Activated CD4-positive, alpha-beta memory T cell treated with anti-CD3 and anti-CD28 coated beads for 36 hours (primary cell): Measurements from ENCODE around the gene DPEP1. TPM values are rescaled to one million over a fixed set of nuclear protein-coding genes. Genes with fewer than 3 reads are reported as not detected.
"Not testable (repeated sequence)": the region's sequence is repeated elsewhere in the genome, so short reads cannot be mapped to it uniquely, and the experiment has no call there.

Source experiments
- CTCF ChIA-PET: fragments of 350-600 bp; sonication (Branson Sonifier 250); formaldehyde crosslinking; loops from one replicate; lab custom pipeline; 2021; ENCODE audit warnings: antibody characterized with exemption, inconsistent platforms; lab: Charles Lee
- POLR2A ChIA-PET: fragments of 350-600 bp; sonication (Branson Sonifier 250); formaldehyde crosslinking; loops from one replicate; lab custom pipeline; 2021; ENCODE audit warnings: antibody characterized with exemption; lab: Charles Lee
- DNase-seq: peaks from one replicate; pipeline ENCODE4 v3.0.0-alpha.2; 2020
- H3K27ac Mint-ChIP-seq: one replicate; pipeline ENCODE4 v1.8.0; 2021; ENCODE audit warnings: mixed read lengths
- H3K27me3 Mint-ChIP-seq: one replicate; pipeline ENCODE4 v1.8.0; 2021; ENCODE audit warnings: mixed read lengths
- H3K36me3 Mint-ChIP-seq: one replicate; pipeline ENCODE4 v1.8.0; 2021; ENCODE audit warnings: mixed read lengths
- H3K4me1 Mint-ChIP-seq: one replicate; pipeline ENCODE4 v1.8.0; 2021; ENCODE audit warnings: low read depth, mixed read lengths
- H3K4me3 Mint-ChIP-seq: one replicate; pipeline ENCODE4 v1.8.0; 2021; ENCODE audit warnings: mild to moderate bottlenecking, mixed read lengths
- H3K9me3 Mint-ChIP-seq: one replicate; pipeline ENCODE4 v1.8.0; 2021; ENCODE audit warnings: mixed read lengths
- intact Hi-C: fragments of 100-400 bp; cut with micrococcal nuclease; formaldehyde crosslinking; loops from one replicate; pipeline ENCODE4 v1.15.1; 2023
- total RNA-seq, 2 experiments: library from RNA; stranded (reverse); gene quantifications; one replicate each; pipeline ENCODE4 v1.2.3, GENCODE V29; 2021

The DPEP1 gene
- total RNA-seq, 2 experiments from 2014 or later: not detected

DNA sequence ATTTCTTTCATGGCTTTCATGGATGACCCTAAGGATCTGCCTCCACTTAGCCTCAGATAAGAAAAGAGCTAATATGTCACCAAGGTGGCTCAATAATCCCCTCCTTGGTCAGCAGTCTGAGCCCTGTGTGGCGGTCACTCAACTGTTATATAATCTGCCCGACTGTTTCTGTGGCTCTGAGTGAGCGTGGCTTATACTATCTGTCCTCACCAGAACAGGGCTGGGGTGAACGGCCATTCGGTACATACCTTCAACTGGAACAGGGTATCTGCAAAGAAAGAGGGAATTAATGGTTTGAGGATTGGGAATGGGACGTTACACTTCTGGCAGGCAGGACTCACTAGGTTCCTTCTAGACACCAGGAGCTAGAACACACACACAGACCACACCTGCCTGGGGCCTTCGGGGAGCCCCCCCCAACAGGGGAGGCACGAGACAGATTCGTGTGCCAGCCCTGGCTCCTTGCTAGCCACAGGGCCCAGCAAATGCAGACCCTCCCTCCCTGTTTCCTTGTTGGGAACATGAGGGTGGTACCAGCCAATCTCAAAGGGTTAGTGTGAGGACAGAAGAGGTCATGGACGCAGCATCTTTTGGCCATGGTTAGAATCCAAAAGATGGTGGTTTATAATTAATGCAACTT, 40.3 kb downstream of the DPEP1 start:
- Mint-ChIP-seq H3K9me3 (no peaks in the 10 kb centered on the region), H3K4me3 (no peak overlapping the region), H3K4me1 (peaks cover 26% of the 10 kb centered on the region), H3K36me3 (peaks cover 10% of the 10 kb centered on the region), H3K27me3 (no peaks in the 10 kb centered on the region), H3K27ac (no peak overlapping the region)
- no peak for DNase-seq
- CTCF ChIA-PET: interaction anchor here (2.1 kb wide), 1 partner anchor 46 kb away, joined by 5 read pairs; no protein-coding TSS in a partner anchor
- POLR2A ChIA-PET: no interaction called here
- intact Hi-C loops: no loop called here

DNA sequence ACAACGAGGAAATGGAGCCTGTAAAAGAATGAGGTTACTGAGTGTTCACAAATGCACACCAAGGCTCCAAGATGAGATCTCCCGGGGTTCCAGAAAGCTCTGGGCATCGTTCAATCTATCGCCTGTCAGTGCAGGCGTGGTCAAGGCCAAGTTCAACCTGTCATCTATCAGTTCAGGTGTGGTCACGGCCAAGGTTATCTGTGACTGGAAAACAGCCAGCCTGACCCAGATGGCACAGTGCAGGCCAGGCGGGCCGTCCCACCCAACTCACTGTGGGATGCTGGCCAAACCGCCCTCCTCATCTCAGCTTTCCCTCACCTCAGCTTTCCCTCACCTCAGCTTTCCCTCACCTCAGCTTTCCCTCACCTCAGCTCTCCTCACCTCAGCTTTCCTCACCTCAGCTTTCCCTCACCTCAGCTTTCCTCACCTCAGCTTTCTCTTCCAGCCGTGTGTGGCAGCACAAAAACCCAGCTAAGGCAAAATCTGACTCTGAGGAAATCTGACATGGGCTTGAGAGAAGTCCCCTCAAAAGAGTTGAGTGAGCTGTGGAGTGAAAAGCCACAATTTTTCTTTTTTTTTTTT, 41.7 kb downstream of the DPEP1 start:
- intact Hi-C loops: loop anchor here (5.0 kb wide), 1 partner anchor 93 kb away; the partner anchor contains the start of gene RPL13
- peaks cover 6% of the 10 kb centered on the region for H3K36me3 Mint-ChIP-seq

GRCh38 chr16:89656435-89657121, 43.1 kb downstream of the DPEP1 start:
- intact Hi-C loops: loop anchor here (5.0 kb wide), 1 partner anchor 94 kb away; the partner anchor contains the start of gene RPL13
- POLR2A ChIA-PET: no interaction called here
- H3K9me3 Mint-ChIP-seq: no peaks in the 10 kb centered on the region
- peak overlapping the region; percentile 76 for H3K27ac Mint-ChIP-seq
- no peaks in the 10 kb centered on the region for H3K27me3 Mint-ChIP-seq
- peak overlapping the region; percentile 89 for H3K4me3 Mint-ChIP-seq
- CTCF ChIA-PET: interaction anchor here (0.6 to 1.3 kb wide), 2 partner anchors 15 to 49 kb away, joined by 3 to 8 read pairs; no protein-coding TSS in a partner anchor
- peaks cover 35% of the 10 kb centered on the region for H3K4me1 Mint-ChIP-seq
- peaks cover 19% of the 10 kb centered on the region for H3K36me3 Mint-ChIP-seq
- no peak for DNase-seq

More for the DNA sequence above, 41.7 kb downstream of the DPEP1 start:
- peaks cover 35% of the 10 kb centered on the region for H3K4me1 Mint-ChIP-seq
- CTCF ChIA-PET: interaction anchor here (0.7 to 2.1 kb wide), 3 partner anchors 14 to 45 kb away, joined by 3 to 5 read pairs (median 3); no protein-coding TSS in a partner anchor
- no peaks in the 10 kb centered on the region for H3K9me3 Mint-ChIP-seq
- no peak for DNase-seq
- H3K27me3 Mint-ChIP-seq: no peaks in the 10 kb centered on the region
- H3K4me3 Mint-ChIP-seq: no peak overlapping the region
- H3K27ac Mint-ChIP-seq: no peak overlapping the region
- POLR2A ChIA-PET: interaction anchor here (0.7 kb wide), 1 partner anchor 48 kb away, joined by 5 read pairs; no protein-coding TSS in a partner anchor

- ChIA-PET CTCF (interaction anchor here (1.0 to 1.3 kb wide), 4 partner anchors 11 to 42 kb away, joined by 3 to 8 read pairs (median 5); no protein-coding TSS in a partner anchor), POLR2A (interaction anchor here (0.6 to 1.1 kb wide), 3 partner anchors 34 to 149 kb away, joined by 3 to 5 read pairs (median 3); partner anchors contain the start of gene SPG7)
- H3K27me3 Mint-ChIP-seq: no peaks in the 10 kb centered on the region
- peak within 1 kb of the TSS; percentile 89 for H3K4me3 Mint-ChIP-seq
- peak; percentile 94 for DNase-seq
- peaks cover 35% of the 10 kb centered on the region for H3K4me1 Mint-ChIP-seq
- intact Hi-C loops: loop anchor here (1.0 to 5.0 kb wide), 2 partner anchors 29 to 95 kb away; partner anchors contain the start of genes CDK10 and RPL13
- H3K27ac Mint-ChIP-seq: peak within 1 kb of the TSS; percentile 76
- H3K9me3 Mint-ChIP-seq: no peaks in the 10 kb centered on the region
- peaks cover 21% of the 10 kb centered on the region for H3K36me3 Mint-ChIP-seq
Observed at GRCh38 chr16:89657442-89658220, 44.2 kb downstream of the DPEP1 start, which contains the start of the genes CHMP1A and SPATA33. TSS of gene CHMP1A (minus strand) at chr16:89657708. CDS start at chr16:89657588, 120 bp downstream. TSS of gene SPATA33 (plus strand) at chr16:89657836. CDS start at chr16:89657912, 76 bp downstream.

GRCh38 chr16:89658221-89658879, 44.9 kb downstream of the DPEP1 start:
- Mint-ChIP-seq H3K27ac (peak overlapping the region; percentile 65), H3K4me1 (peaks cover 35% of the 10 kb centered on the region), H3K4me3 (peak overlapping the region; percentile 89), H3K9me3 (no peaks in the 10 kb centered on the region), H3K27me3 (no peaks in the 10 kb centered on the region), H3K36me3 (peaks cover 24% of the 10 kb centered on the region)
- intact Hi-C loops: loop anchor here (1.0 to 5.0 kb wide), 2 partner anchors 28 to 96 kb away; partner anchors contain the start of genes CDK10 and RPL13
- peak; percentile 33 for DNase-seq
- ChIA-PET CTCF (interaction anchor here (1.0 to 1.3 kb wide), 3 partner anchors 10 to 42 kb away, joined by 3 to 5 read pairs (median 5); no protein-coding TSS in a partner anchor), POLR2A (interaction anchor here (0.6 to 1.1 kb wide), 3 partner anchors 33 to 150 kb away, joined by 3 to 5 read pairs (median 3); partner anchors contain the start of gene SPG7)

DNA sequence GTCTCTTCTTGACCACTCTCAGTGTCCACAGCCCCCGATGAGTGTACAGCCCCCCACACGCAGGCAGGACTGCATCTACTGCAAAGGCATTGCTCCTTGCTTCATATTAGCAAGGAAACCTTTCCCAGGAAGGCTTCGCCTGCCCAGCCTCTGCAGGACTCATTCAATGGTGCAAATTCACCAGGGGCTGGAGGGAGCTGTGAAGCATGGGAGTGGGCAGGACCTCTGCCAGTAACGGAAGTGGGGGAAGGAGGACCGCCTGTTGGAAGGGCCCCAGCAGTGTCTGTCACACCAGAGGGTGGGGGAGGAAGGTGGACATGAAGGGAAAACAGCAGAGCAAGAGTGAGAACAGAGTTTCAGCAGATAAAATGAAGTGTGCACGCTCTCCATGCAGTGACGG, 46.7 kb downstream of the DPEP1 start:
- no peak for DNase-seq
- Mint-ChIP-seq H3K27me3 (no peaks in the 10 kb centered on the region), H3K4me3 (no peak overlapping the region), H3K4me1 (peaks cover 31% of the 10 kb centered on the region), H3K36me3 (peaks cover 24% of the 10 kb centered on the region), H3K27ac (no peak overlapping the region), H3K9me3 (no peaks in the 10 kb centered on the region)
- CTCF ChIA-PET: interaction anchor here (1.5 kb wide), 1 partner anchor 26 kb away, joined by 3 read pairs; the partner anchor contains the start of gene CDK10
- POLR2A ChIA-PET: no interaction called here
- intact Hi-C loops: no loop called here

GRCh38 chr16:89661215-89661614, 47.8 kb downstream of the DPEP1 start:
- POLR2A ChIA-PET: no interaction called here
- CTCF ChIA-PET: no interaction called here
- intact Hi-C loops: no loop called here
- Mint-ChIP-seq H3K27ac (no peak overlapping the region), H3K9me3 (no peaks in the 10 kb centered on the region), H3K4me3 (no peak overlapping the region), H3K36me3 (peaks cover 24% of the 10 kb centered on the region), H3K4me1 (peaks cover 21% of the 10 kb centered on the region), H3K27me3 (no peaks in the 10 kb centered on the region)
- no peak for DNase-seq

DNA sequence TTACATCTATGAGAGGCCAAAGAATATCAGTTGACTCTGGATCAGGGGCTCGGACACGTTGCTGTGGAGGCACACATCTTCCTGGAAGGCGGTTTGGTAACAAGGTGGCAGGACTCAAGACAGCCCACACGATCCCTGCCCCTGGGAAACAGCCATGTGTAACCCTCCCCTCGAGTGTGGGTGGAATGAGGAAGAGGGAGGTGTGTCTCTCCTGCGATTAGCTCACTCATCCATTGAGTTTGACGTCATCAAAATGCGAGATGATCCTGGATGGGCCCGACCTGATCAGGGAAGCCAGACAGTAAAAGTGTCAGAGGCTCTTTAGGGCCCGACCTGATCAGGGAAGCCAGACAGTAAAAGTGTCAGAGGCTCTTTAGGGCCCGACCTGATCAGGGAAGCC, 50.8 kb downstream of the DPEP1 start:
- POLR2A ChIA-PET, H3K27me3 Mint-ChIP-seq, DNase-seq, H3K27ac Mint-ChIP-seq, H3K9me3 Mint-ChIP-seq, H3K4me1 Mint-ChIP-seq, intact Hi-C loops, H3K4me3 Mint-ChIP-seq: not testable (repeated sequence)
- peaks cover 24% of the 10 kb centered on the region for H3K36me3 Mint-ChIP-seq
- CTCF ChIA-PET: interaction anchor here (1.6 kb wide), 1 partner anchor 35 kb away, joined by 4 read pairs; no protein-coding TSS in a partner anchor

GRCh38 chr16:89667000-89667399, 53.6 kb downstream of the DPEP1 start:
- H3K27ac Mint-ChIP-seq, POLR2A ChIA-PET, H3K9me3 Mint-ChIP-seq, H3K4me3 Mint-ChIP-seq, H3K27me3 Mint-ChIP-seq, H3K36me3 Mint-ChIP-seq, intact Hi-C loops: not testable (repeated sequence)
- peaks cover 11% of the 10 kb centered on the region for H3K4me1 Mint-ChIP-seq
- DNase-seq: peak; percentile 38
- CTCF ChIA-PET: interaction anchor here (0.8 to 1.2 kb wide), 2 partner anchors 66 to 91 kb away, joined by 3 read pairs; partner anchors contain the start of gene CPNE7

- Mint-ChIP-seq H3K36me3 (peaks cover 6% of the 10 kb centered on the region), H3K9me3 (no peaks in the 10 kb centered on the region), H3K27ac (no peak overlapping the region), H3K27me3 (no peaks in the 10 kb centered on the region), H3K4me1 (peaks cover 11% of the 10 kb centered on the region), H3K4me3 (no peak overlapping the region)
- POLR2A ChIA-PET: no interaction called here
- DNase-seq: no peak
- CTCF ChIA-PET: interaction anchor here (0.8 to 2.0 kb wide), 3 partner anchors 9 to 92 kb away, joined by 3 to 5 read pairs (median 3); partner anchors contain the start of gene CPNE7
- intact Hi-C loops: no loop called here
Observed at GRCh38 chr16:89667633-89668032, 54.2 kb downstream of the DPEP1 start.
